GM18499 (cell line): ENCODE measurements around the gene APOBEC4.
"Not testable (repeated sequence)": the region's sequence is repeated elsewhere in the genome, so short reads cannot be mapped to it uniquely, and the experiment has no call there.

ENCODE experiments used
- ATAC-seq: cut with Tn5 transposase; IDR thresholded peaks from one replicate; pipeline ENCODE4 v1.9.1; 2021; ENCODE audit warnings: moderate number of reproducible peaks; ENCODE audit not compliant: insufficient read depth, unreplicated experiment

The APOBEC4 gene, protein sequence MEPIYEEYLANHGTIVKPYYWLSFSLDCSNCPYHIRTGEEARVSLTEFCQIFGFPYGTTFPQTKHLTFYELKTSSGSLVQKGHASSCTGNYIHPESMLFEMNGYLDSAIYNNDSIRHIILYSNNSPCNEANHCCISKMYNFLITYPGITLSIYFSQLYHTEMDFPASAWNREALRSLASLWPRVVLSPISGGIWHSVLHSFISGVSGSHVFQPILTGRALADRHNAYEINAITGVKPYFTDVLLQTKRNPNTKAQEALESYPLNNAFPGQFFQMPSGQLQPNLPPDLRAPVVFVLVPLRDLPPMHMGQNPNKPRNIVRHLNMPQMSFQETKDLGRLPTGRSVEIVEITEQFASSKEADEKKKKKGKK

DNA sequence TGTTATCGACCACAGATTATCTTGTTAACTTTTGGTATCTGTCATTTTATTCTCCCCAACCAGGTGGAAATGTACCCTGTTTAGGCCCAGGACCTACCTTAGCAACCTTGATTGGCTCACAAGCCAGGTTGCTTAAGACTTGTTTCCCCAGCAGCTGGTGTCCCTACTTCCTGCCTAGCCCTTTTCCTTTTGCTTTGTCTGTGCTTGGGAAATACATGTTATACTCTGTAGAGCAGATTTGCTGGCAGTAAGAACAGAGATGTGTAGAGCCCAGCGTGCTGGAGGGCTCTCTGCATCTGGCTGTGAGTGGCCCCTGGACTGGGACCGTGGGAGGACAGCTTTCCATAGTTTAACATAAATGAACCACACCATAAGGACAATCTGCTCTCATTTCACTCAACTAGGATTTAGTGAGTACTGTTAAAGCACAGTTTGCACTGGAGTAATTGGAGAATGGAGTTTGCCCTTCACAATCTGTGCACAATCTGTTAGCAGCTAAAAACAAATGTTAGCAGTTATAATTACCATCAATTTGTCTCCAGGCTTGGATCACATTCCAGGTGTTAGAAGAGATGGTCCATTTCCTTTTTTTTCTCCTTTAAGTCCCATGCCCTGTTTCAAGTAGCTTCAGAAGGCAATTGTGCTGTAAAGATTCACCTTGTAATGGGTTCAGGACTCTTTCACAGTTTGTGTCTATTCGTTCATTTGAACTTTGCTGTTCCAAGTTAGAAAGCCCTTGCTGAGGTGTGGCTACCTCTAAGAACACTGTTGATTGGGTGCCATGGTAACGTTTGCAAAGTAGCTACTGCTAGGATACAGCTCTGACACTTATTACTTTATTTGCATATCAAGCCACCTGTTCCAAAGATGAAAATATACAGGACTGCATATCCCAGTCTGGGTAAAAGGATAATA, at the start of gene APOBEC4:
Gene APOBEC4, minus strand, starts transcription at position 770 of the 915 bp plus-strand sequence. CDS start 4,535 bp downstream, outside the sequence.
- no peak for ATAC-seq

DNA sequence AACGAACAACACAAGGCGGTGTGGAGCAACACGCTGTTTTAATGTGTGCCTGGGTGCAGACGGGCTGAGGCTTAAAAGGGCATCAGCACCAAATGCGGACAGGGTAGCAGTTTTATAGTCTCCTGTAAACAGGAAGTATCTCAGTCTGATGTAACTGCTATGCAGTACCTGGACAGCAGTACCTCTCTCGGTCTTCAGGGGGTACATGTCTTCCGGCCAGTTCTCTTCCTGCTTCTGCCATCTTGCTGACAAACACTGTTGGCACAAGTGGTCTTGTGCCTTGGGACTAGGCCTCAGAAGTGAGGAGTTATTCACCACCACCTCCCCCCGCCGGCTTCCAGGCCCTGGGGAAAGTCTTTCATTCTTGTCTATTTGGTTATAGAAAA, 49.7 kb upstream of the APOBEC4 start:
- no peak for ATAC-seq

DNA sequence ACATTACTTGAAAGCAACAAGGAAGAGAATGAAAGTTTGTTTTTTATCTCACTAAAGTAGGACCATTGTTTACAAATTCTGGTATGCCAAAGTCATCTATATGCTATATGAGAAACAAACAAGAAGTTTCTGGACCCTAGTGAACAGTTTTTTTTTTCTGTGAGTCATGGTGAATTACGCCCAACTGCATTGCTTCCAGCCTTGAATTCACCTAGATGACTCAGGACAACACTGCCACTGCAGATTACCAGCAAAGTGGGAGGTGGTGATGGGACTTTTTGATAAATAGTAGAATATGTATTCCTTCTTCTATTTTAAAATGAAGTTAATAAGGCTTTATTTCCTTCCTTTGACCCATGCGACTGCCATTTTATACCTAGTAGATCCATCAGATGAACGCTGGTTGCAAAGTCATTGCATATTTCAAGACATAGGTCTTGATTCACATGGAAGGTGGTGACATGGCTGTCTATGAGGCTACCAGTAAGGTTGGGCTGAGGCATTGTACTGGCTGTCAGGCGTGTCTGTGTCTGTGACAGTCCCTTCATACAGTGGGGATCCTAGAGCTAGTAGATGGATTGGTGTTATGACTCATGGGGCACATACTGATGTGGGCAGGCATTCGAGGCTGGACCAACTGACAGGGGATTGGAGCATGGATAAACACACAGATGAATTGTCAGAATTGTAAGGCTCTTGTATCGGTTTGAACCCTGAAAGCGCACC, 49.1 kb upstream of the APOBEC4 start:
- ATAC-seq = no peak

DNA sequence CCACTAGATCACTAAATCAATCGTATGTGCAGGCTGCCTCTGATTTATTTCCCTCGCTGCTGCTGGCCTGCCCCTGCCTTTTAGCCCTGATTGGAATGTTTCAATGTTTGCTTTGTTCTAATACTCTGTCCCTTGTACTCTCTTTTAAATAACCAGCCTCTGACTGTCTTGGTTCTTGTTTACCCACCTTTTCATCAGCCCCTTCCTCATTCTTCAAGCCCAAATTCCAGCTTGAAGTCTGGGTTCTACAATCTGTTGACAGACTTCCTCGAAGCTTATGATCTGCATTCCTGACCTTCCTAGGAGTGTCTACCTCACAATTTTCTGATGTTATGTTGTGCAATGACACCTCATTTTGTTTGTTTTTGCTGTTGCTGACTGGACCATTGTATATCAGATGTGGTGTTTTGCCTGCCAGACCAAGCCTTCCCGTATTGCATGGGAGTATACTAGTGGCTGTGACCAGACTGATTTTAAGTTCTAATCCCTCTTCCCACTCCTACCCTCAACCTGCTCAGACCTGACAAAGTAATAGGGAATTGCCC, 46.6 kb upstream of the APOBEC4 start:
- ATAC-seq = no peak

DNA sequence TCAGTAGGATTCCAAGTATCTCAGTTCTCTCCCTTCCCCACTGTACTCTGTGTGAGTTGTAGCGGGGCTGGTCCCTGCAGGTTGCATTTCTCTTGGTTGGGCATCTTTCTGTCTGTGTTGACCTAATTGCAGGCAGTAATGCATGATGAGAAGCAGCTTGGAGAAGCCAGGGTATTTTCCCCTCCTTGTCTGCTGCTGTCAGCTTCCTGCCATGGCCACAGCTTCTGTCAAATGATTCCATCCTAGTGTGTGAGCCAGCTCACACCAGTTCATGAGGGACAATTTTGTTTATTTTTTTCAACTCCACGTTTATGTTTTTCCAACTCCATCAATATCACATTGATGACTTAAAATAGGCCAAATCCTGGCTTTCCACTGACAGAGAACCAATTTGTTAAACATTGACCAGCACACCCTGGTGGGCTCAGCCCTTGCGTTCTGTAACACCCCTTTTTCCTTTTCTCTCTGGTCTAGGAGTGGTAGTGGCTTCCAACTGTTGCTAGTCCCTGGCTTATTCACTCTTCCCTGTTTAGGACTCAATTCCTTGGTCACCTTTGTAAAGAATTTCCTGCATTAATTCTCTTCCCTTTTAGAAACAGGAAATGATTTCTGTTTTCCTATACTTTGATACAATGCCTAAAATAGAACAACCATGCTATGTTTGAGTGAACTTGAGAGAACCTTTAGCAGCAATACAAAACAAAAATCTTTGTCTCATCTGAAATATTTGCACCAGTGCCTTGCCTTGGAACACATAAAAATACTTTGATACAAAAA, 44.9 kb upstream of the APOBEC4 start:
- ATAC-seq = no peak

DNA sequence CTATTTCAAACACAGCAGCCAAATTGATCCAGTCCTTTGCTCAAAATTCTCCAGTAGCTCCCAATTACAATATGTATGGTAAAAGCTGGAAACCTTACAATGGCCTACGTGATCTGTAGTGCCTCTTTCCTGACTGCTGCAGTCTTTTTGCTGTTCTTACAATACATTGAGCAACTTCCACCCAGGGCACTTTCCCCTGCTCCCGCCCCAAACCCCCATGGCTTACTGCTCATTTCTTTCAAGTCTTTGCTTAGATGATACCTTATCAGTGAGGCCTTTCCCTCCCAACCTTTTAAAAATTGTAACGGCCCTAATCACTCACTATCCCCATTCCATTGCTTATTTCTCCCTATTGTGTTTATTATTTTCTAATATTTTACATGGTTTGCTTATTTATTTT, 43.9 kb upstream of the APOBEC4 start:
- no peak for ATAC-seq

DNA sequence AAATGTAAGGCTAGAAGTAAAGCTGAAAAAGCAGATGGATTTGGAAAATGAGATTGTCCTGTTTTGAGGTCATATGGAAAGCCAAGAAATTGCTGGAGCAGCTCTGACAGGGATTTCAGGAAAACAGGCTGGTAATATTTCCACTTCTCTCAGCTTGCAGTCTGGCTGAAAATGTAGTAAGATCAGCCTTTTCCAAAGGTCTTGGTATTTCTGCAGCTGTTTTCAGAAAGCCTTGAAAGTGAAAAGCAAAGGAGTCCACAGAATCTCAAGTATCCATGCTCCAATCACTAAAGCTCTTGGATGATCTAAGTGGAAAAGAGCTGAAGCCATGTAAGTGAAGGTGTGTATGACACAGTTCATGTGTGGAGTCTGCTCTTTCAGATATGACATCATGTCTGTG, 41.6 kb upstream of the APOBEC4 start:
- no peak for ATAC-seq

DNA sequence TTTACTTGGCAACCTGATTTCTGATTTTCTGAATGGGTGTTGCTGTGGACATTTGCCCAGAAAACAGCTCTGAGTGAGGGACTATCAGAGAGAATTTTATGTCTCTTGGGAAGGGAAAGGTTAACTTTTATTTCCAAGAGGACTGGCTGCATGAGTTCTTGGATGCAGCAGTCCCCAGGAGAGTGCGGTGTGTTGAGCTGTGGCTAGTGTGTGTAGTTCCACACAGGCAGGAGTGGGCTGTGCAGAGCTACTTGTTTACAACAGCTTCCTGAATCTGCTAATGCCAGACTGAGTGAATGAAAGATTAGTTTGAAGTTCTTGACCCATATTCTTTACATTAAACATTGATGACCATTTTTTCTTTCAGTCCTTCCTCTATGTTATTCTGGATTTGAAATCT, 41.0 kb upstream of the APOBEC4 start:
- ATAC-seq = no peak

DNA sequence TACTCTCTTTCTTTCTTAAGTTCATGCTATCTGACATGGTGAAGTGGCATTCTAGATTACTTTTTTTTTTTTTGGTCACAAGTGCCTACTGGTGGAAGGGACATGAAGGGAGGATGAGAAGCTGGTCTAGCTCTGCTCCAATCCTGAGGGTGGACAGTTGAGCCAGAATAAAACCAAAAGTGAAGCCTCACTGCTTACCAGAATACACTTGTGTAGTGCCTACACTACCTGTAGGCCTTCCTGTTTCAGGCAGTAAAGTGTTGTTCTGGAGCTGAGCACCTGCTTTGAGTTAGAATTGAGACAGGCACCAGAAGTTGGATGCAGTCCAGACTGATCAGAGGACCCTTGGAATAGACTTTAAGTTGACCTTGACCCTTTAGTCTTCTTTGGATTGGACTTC, 40.4 kb upstream of the APOBEC4 start:
- no peak for ATAC-seq

DNA sequence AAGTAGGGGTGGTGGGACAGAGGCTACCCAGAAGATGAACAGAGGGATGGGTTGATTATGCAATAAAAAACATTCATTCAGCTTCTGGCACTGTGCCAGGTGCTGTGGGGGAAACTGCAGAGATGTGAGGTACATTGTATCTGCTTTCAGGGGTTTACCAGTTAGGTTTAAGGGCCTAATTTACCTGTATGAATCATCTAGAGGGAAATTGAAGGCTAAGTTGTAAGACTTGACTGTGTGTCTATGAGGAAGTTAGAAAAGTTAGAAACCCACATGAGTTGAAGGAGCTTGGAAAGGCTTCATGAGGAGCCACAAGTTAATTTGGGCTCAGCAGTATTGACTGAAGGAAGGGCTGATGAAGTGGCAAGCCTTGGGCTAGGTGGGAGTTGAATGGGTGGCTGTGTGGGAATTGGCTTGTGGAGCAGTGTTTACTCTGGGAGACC, 36.7 kb upstream of the APOBEC4 start:
- ATAC-seq = peak; percentile 58

DNA sequence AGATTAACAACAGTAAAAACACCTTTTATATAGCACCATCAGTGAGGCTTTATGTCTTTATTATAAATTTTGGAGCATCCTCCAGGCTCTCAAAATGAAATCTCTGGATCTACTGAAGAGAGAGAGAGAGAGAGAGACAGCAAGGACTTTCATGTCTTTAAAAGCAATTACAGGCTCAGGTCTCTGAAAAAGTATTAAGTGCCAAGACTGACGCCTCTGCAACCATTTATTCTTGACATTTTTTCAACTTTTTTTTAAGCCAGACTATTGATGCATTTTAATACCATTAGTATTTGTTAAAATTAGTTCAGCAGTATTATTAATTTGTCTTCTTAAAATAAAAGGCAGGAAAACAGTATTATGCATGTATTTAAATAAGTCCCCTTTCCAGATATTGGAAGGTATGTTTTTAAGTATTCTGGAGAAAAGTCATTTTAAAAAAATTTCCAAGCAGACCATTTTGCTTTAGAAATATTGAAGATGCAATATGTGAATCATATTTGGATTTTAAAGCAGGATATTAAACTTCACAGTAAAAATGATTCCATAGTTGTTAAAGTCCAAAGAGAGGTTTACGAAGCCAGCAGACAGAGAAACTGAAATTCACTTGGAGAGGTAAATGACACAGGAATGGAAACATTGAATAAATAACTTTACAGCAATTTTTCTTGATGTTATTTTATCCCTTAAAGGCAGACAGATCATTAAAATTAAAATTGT, 35.4 kb upstream of the APOBEC4 start:
- ATAC-seq = no peak

DNA sequence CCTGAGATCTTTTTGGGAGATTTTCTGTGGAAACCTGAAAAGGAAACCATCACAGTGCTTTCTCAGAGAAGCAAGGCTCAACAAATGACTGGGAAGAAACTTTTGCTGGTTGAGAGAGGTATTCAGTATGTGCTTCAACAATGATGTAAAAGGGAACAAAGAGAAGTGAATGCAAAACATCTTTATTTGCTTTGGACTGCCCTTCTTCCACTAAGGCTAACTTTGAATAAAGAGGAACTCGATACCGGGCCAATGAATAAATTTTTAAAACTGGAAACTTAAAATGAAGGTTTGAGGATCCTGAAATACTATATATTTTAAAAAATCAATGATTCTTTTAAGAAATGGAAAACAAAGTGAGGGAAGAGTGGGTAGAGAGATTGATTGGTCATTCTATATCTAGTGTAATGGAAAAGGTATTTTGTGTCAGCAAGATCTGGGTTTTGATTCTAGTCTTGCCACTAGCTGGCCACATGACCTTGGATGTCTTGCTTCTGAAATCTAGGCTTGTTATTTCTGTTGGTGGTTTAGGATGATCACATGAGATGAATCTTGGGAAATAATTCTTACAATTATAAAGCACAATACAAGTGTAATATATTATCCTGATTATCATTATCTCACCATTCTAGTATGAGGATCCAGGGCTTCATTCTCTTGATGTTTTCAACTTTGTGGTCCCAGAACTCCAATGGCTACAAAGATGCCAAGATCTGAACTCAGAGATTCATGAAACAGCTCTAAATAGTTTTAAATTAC, 34.6 kb upstream of the APOBEC4 start:
- ATAC-seq = no peak

DNA sequence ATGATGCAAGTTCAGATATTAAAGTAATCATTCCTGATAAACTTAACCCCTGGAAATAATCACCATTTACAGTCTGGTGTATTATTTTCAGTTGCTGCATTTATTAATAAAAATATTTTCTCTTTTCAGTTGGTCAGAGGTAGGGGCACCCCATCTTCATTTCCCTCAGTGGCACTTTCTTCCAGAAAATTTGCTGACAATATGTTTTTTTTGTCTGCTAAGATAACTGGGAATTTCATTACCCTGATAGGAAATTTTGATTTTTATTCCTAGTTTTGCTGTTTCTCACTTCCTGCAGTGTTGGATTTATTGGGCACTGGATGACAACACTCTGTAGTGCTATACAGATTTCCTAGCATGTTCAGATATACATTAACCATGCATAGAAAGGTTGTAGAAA, 33.1 kb upstream of the APOBEC4 start:
- no peak for ATAC-seq

DNA sequence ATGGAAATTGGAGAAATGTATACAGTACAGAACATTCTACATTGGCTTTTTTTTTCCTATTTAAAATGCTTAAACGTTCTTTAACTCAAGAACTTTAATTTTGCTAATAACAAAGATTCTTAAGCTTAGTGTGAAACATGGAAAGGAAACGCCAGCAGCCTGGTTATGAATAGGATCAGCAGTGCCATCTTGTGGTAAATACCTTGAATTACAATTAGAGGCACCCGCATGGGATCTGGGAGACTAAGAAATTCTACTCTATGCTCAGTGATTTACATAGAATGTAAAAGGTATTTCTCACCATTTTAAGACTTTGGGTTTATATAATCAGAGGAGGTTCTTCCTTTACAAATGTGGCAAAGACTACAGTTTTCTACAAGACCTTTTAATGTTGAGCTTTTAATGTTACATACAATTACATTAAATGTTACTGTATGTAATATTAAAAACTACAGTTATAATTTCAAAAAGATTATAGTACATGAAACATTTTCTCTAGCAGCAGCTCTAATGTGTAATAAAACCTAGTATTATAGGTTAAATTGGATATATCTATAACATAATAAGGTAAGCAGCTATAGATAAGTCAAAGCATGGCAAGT, 32.1 kb upstream of the APOBEC4 start:
- no peak for ATAC-seq

DNA sequence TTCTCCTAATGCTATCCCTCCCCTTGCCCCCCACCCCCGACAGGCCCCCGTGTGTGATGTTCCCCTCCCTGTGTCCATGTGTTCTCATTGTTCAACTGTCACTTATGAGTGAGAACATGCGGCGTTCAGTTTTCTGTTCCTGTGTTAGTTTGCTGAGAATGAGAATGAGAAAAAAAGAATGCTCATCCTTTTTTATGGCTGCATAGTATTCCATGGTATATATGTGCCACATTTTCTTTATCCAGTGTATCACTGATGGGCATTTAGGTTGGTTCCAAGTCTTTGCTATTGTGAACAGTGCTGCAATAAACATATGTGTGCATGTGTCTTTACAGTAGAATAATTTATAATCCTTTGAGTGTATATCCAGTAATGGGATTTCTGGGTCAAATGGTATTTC, 26.2 kb upstream of the APOBEC4 start:
- ATAC-seq = not testable (repeated sequence)

DNA sequence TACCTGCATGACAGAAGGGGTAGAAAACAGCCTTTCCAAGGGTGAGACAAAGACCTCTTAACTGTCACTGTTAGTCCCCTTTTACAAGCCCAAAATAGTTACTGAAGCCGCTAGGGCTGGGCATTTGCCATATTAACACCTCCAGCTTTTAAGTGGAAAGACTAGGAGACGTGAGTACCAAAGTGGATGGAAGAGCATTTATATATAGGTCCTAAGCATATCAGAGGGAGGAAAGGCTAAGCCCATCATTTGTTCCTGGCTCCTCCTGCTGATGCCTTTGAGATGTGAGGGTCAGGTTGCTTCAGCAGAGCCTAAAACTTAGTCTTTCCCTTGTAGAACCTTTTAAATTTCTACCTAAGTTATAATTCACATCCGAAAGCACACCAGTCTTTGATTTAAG, 25.7 kb upstream of the APOBEC4 start:
- ATAC-seq = no peak

DNA sequence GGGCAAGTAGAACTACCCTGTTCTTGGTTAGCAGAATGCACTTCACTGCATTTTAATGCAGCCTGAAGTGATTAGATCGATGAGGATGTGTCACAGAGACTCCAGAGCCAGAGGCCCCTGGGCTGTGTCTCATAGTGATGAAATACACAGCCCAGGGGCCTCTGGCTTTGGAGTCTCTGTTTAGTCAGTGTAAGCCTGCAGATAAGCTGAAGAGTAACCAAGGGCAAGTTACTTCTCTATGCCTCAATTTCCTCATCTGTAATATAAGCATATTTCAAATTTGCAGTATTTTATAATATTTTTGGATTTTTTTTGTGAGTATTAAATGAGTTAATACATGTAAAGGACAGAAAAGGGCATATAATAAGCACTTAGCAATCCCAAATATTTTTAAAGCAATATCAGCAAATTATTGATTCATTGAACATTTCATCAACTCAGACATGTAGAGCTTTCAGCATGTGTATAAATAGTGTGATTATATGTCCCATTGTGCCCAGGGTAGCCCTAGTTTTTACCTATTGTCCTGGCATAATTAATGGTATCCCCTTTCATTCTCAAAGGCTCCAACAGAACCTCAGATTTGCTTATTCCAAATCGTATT, 23.6 kb upstream of the APOBEC4 start:
- ATAC-seq = no peak
